ENCODE results near the gene SETD1B. TPM values are rescaled to one million over a fixed set of nuclear protein-coding genes. Genes with fewer than 3 reads are reported as not detected.

The SETD1B gene
- total RNA-seq, 1 experiment from 2014 or later: 40.4 TPM

GRCh38 chr12:121873216-121873569, 69.4 kb downstream of the SETD1B start:
- H2BK20ac ChIP-seq (ENCODE audit: low read depth, low read length, poor library complexity, severe bottlenecking): no peak overlapping the region
- WGBS (ENCODE audit: extremely low coverage, insufficient read length, low lambda C conversion rate): no CpG with 5 or more reads among the region's 6 CpGs
- no peak overlapping the region for H3K4ac ChIP-seq (ENCODE audit: low read depth, low read length)
- Mint-ChIP-seq H3K4me1 (peaks cover 4% of the 10 kb centered on the region in 2 experiments; a peak in 3 of 4 replicates), H3K9me3 (no peaks in the 10 kb centered on the region; a peak in 1 of 5 replicates), H3K27ac (no peak overlapping the region), H3K36me3 (ENCODE audit: insufficient read depth in 1 of 3, low read depth in 3 of 3) (no peaks in the 10 kb centered on the region), H3K27me3 (ENCODE audit: low read depth) (peaks cover 2% of the 10 kb centered on the region), H3K4me3 (no peak overlapping the region)
- no peak overlapping the region for H3K18ac ChIP-seq (ENCODE audit: insufficient read length, low read depth, low read length)
- no peak overlapping the region for H3K56ac ChIP-seq (ENCODE audit: insufficient read length, low read depth, low read length)
- no peaks in the 10 kb centered on the region for H3K27me3 ChIP-seq (ENCODE audit: insufficient read depth, low read length)
- H3T11ph ChIP-seq (ENCODE audit: low read length): no peak overlapping the region
- H4K20me1 ChIP-seq (ENCODE audit: control insufficient read depth, insufficient read depth, insufficient read length): no peaks in the 10 kb centered on the region
- no peak overlapping the region for H4K5ac ChIP-seq (ENCODE audit: insufficient read length, low read depth, low read length)
- no peak for DNase-seq
- no peak overlapping the region for H3K27ac ChIP-seq (ENCODE audit: insufficient read length, low read depth, low read length)
- no peak overlapping the region for H2BK120ac ChIP-seq (ENCODE audit: low read depth, low read length, poor library complexity, severe bottlenecking)
- H3K4me1 ChIP-seq (ENCODE audit: insufficient read depth, low read length): no peaks in the 10 kb centered on the region
- no peak overlapping the region for H4K91ac ChIP-seq (ENCODE audit: insufficient read length, low read depth, low read length)
- no peak overlapping the region for H2AK5ac ChIP-seq (ENCODE audit: insufficient read length, low read length)
- no peak for TF ChIP-seq CTCF (conservative IDR thresholded peaks at IDR 0.05)
- no peaks in the 10 kb centered on the region for H3K79me1 ChIP-seq (ENCODE audit: insufficient read depth, low read depth, low read length, poor library complexity, severe bottlenecking)
- no peak overlapping the region for H2BK15ac ChIP-seq (ENCODE audit: low read depth, low read length)
- H2BK12ac ChIP-seq (ENCODE audit: insufficient read length, low read depth, low read length): no peak overlapping the region
- H3K14ac ChIP-seq (ENCODE audit: insufficient read depth, low read length): no peak overlapping the region
- H4K8ac ChIP-seq (replicated peaks; ENCODE audit: insufficient read length, low read depth, low read length): no peak overlapping the region
- H2BK5ac ChIP-seq (ENCODE audit: insufficient read length, low read length): no peak overlapping the region
- no peaks in the 10 kb centered on the region for H3K79me2 ChIP-seq (ENCODE audit: insufficient read depth, low read length)
- no peaks in the 10 kb centered on the region for H3K9me3 ChIP-seq (ENCODE audit: control insufficient read depth, low read depth, low read length)
- H3K23ac ChIP-seq (ENCODE audit: insufficient read length, low read depth, low read length): no peak overlapping the region
- H3K23me2 ChIP-seq (ENCODE audit: insufficient read length, low read depth, low read length, poor library complexity, severe bottlenecking): no peaks in the 10 kb centered on the region
- no peak overlapping the region for H2AFZ ChIP-seq (ENCODE audit: low read length)
- H3K4me2 ChIP-seq (ENCODE audit: insufficient read depth, insufficient read length, low read length): no peak overlapping the region
- H3K9ac ChIP-seq (ENCODE audit: extremely low read depth, insufficient read length, low read length): no peak overlapping the region

All from H9 (cell line).